ENCODE data around the gene MRPS18A.
A peak's percentile ranks its signal among the peaks of the same experiment; 100 is the strongest.

MRPS18A gene

DNA sequence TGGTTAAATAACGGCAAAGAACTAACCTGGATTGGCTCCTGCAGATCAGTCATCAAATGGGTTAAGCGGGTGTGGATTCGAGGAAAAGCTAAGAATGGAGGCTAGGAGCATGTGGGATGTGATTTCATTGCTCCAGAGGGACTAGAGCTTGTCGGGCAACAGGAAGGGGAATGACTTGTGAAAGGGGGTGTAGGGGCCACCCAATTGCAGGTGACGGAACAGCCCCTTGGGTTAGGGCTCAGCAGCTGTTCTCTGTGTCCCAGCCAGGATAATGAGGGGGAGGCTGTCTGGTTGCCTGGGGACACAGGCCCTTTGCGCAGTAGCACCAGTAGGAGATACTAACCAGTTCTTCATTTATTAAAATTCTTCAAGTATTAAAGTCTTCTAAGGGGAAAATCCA is 25.0 kb upstream of the MRPS18A start:
- no peak for TF ChIP-seq CEBPB (IDR thresholded peaks at IDR 0.05)

DNA sequence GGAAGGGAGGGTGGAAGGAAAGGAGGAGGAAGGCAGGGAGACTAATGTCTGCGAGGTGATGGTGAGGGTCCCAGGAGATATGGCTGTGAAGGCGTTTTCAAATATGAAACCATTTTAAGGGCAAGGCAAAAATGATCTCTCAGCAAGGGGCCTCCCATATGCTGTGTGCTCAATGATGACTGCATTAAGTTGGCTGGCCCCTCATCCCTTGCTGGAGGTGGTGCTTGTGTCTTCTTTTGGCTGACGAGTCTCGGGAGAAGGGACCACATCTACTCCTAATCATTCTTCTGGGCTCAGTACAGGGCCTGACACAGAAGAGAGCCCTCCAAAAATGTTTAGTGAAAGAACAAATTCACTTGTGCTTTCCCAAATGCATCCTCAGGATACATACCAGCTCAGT is 23.0 kb upstream of the MRPS18A start:
- TF ChIP-seq EP300 (IDR thresholded peaks at IDR 0.05; ENCODE audit: borderline replicate concordance) (no peak), RAD21 (IDR thresholded peaks at IDR 0.05; ENCODE audit: low read depth) (no peak), EGR1 (IDR thresholded peaks at IDR 0.05) (no peak), FOXM1 (IDR thresholded peaks at IDR 0.05; ENCODE audit: borderline replicate concordance, low read depth) (no peak), TEAD4 (IDR thresholded peaks at IDR 0.05) (no peak), ZBTB7A (IDR thresholded peaks at IDR 0.05; ENCODE audit: low read depth) (no peak), TAF1 (IDR thresholded peaks at IDR 0.05; ENCODE audit: low read depth) (no peak), NFIC (IDR thresholded peaks at IDR 0.05) (no peak), YY1 (IDR thresholded peaks at IDR 0.05; ENCODE audit: low read depth) (no peak), CREB1 (IDR thresholded peaks at IDR 0.05; ENCODE audit: low read depth) (no peak), TCF12 (IDR thresholded peaks at IDR 0.05; ENCODE audit: low read depth) (no peak), CEBPB (IDR thresholded peaks at IDR 0.05) (no peak)
- TF ChIP-seq, protein P1, sequence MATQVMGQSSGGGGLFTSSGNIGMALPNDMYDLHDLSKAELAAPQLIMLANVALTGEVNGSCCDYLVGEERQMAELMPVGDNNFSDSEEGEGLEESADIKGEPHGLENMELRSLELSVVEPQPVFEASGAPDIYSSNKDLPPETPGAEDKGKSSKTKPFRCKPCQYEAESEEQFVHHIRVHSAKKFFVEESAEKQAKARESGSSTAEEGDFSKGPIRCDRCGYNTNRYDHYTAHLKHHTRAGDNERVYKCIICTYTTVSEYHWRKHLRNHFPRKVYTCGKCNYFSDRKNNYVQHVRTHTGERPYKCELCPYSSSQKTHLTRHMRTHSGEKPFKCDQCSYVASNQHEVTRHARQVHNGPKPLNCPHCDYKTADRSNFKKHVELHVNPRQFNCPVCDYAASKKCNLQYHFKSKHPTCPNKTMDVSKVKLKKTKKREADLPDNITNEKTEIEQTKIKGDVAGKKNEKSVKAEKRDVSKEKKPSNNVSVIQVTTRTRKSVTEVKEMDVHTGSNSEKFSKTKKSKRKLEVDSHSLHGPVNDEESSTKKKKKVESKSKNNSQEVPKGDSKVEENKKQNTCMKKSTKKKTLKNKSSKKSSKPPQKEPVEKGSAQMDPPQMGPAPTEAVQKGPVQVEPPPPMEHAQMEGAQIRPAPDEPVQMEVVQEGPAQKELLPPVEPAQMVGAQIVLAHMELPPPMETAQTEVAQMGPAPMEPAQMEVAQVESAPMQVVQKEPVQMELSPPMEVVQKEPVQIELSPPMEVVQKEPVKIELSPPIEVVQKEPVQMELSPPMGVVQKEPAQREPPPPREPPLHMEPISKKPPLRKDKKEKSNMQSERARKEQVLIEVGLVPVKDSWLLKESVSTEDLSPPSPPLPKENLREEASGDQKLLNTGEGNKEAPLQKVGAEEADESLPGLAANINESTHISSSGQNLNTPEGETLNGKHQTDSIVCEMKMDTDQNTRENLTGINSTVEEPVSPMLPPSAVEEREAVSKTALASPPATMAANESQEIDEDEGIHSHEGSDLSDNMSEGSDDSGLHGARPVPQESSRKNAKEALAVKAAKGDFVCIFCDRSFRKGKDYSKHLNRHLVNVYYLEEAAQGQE (IDR thresholded peaks at IDR 0.05; ENCODE audit: low read depth): no peak
- TF ChIP-seq, protein P2, sequence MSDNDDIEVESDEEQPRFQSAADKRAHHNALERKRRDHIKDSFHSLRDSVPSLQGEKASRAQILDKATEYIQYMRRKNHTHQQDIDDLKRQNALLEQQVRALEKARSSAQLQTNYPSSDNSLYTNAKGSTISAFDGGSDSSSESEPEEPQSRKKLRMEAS (IDR thresholded peaks at IDR 0.05): no peak
- TF ChIP-seq, protein P3, sequence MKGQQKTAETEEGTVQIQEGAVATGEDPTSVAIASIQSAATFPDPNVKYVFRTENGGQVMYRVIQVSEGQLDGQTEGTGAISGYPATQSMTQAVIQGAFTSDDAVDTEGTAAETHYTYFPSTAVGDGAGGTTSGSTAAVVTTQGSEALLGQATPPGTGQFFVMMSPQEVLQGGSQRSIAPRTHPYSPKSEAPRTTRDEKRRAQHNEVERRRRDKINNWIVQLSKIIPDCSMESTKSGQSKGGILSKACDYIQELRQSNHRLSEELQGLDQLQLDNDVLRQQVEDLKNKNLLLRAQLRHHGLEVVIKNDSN (IDR thresholded peaks at IDR 0.05): no peak

DNA sequence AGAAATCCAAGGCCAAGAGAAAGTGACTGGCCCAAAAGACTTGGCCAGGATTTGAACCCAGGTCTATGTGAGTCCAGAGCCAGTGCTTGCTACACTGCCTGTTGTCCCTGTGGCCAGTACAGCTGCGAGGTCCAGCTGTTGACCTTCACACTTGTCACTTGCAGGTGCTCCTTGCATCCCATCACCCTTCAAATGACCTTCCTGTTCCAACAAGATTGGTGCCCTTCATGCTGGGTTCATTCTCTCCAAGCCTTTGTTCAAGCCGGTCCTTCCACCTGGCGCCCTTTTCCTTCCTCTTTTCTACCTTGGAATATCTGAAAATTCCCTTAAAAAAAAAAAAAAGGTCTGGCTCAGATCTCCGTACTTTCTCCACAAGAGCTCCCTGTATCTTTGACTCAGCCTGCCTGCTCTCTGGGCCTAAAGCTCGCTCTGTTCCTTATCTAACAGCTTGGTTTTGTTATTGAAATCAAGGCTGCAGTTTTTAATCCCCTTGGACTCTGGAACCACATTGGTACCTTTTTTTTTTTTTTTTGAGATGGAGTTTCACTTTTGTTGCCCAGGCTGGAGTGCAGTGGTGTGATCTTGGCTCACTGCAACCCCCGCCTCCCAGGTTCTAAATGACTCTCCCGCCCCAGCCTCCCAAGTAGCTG is 22.2 kb upstream of the MRPS18A start:
- no peak for TF ChIP-seq EGR1 (IDR thresholded peaks at IDR 0.05)
- no peak for TF ChIP-seq EP300 (IDR thresholded peaks at IDR 0.05; ENCODE audit: borderline replicate concordance)
- TF ChIP-seq TAF1 (IDR thresholded peaks at IDR 0.05; ENCODE audit: low read depth): no peak
- TF ChIP-seq, protein P2 (IDR thresholded peaks at IDR 0.05): no peak
- TF ChIP-seq ZBTB7A (IDR thresholded peaks at IDR 0.05; ENCODE audit: low read depth): no peak
- TF ChIP-seq, protein P3 (IDR thresholded peaks at IDR 0.05): no peak
- TF ChIP-seq NFIC (IDR thresholded peaks at IDR 0.05): no peak
- no peak for TF ChIP-seq FOXM1 (IDR thresholded peaks at IDR 0.05; ENCODE audit: borderline replicate concordance, low read depth)
- no peak for TF ChIP-seq TCF12 (IDR thresholded peaks at IDR 0.05; ENCODE audit: low read depth)
- no peak for TF ChIP-seq RAD21 (IDR thresholded peaks at IDR 0.05; ENCODE audit: low read depth)
- TF ChIP-seq, protein P1 (IDR thresholded peaks at IDR 0.05; ENCODE audit: low read depth): no peak
- TF ChIP-seq TEAD4 (IDR thresholded peaks at IDR 0.05): no peak
- no peak for TF ChIP-seq CREB1 (IDR thresholded peaks at IDR 0.05; ENCODE audit: low read depth)
- no peak for TF ChIP-seq CEBPB (IDR thresholded peaks at IDR 0.05)
- no peak for TF ChIP-seq YY1 (IDR thresholded peaks at IDR 0.05; ENCODE audit: low read depth)

DNA sequence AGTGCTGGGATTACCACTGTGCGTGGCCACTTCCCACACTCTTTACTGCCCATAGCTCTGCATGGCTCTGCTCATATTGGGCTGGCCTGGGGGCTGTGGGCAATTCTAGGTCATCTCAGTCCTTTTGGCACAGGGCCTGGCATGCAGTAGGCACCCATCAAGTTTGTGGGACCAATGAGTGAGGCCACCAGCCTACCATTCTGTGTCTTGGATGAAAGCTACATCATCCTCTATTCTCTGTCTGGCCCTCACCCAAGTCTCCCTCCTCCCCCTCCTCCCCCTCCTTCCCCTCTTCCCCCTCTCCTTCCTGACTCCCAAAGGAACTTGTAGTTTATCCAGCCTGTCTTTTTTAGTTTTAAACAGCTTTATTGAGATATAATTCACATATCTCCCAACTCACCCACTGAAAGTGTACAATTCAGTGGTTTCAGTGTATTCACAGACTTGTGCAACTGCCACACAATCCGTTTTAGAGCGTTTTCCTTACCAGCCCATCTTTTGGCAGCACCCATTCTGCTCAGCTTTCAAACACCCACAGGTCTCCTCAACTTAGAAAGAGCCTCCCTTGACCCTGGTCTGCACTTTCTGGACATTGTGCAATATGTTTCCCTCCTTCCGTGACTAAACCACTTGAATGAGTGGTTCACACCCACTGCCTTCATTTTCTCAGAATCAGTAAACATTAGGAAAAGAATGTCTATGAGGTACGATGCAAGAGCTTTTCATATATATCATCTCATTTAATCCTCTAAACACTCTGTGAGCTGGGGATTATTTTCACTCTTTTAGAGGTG is 21.5 kb upstream of the MRPS18A start:
- TF ChIP-seq CEBPB (IDR thresholded peaks at IDR 0.05) (peak; percentile 58), RAD21 (IDR thresholded peaks at IDR 0.05; ENCODE audit: low read depth) (no peak)

DNA sequence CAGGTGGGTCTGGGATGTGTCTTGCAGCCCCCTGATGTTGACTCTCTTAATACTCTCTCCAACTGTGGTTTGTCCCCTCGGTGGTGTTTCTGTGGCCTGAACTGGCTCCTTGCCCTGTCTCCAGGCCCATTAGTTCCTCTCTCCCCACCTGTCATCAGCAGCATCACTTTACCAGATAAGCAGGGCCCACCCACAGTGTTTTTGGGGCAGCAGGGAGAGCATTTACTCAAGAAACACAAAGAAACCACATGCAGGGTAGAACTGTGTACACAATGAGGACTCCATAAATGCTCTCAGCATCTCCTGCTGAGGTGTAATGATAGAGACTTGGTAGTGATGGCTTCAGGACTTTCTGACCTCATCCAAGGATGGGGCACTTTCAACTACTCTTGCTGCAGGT is 20.2 kb upstream of the MRPS18A start:
- TF ChIP-seq, protein P2 (IDR thresholded peaks at IDR 0.05): no peak
- TF ChIP-seq, protein P1 (IDR thresholded peaks at IDR 0.05; ENCODE audit: low read depth): no peak
- TF ChIP-seq TEAD4 (IDR thresholded peaks at IDR 0.05) (no peak), CREB1 (IDR thresholded peaks at IDR 0.05; ENCODE audit: low read depth) (no peak), RAD21 (IDR thresholded peaks at IDR 0.05; ENCODE audit: low read depth) (no peak), YY1 (IDR thresholded peaks at IDR 0.05; ENCODE audit: low read depth) (no peak), EP300 (IDR thresholded peaks at IDR 0.05; ENCODE audit: borderline replicate concordance) (no peak), TCF12 (IDR thresholded peaks at IDR 0.05; ENCODE audit: low read depth) (no peak), TAF1 (IDR thresholded peaks at IDR 0.05; ENCODE audit: low read depth) (no peak), FOXM1 (IDR thresholded peaks at IDR 0.05; ENCODE audit: borderline replicate concordance, low read depth) (no peak), ZBTB7A (IDR thresholded peaks at IDR 0.05; ENCODE audit: low read depth) (no peak), EGR1 (IDR thresholded peaks at IDR 0.05) (no peak), CEBPB (IDR thresholded peaks at IDR 0.05) (no peak), NFIC (IDR thresholded peaks at IDR 0.05) (no peak)
- TF ChIP-seq, protein P3 (IDR thresholded peaks at IDR 0.05): no peak

Data from Ishikawa (cell line).